Endodermal cell (in vitro differentiated cells): ENCODE data around the gene DHRS1. TPM values are rescaled to one million over a fixed set of nuclear protein-coding genes. Genes with fewer than 3 reads are reported as not detected.

Experiments used
- DNase-seq: peaks from one replicate; pipeline ENCODE4 v3.0.0-alpha.2; 2017
- H3K27ac ChIP-seq: 2 replicates; pipeline ENCODE4 v1.5.1; 2013; ENCODE audit warnings: mild to moderate bottlenecking, low read depth, low read length, moderate library complexity
- H3K27me3 ChIP-seq: 2 replicates; pipeline ENCODE4 v1.6.1; 2013; ENCODE audit warnings: mild to moderate bottlenecking, low read length, moderate library complexity; ENCODE audit not compliant: insufficient read depth, control insufficient read depth, poor library complexity, severe bottlenecking
- H3K36me3 ChIP-seq: 2 replicates; pipeline ENCODE4 v1.7.0; 2013; ENCODE audit warnings: mild to moderate bottlenecking, low read length, moderate library complexity; ENCODE audit not compliant: control insufficient read depth, insufficient read depth
- H3K4me1 ChIP-seq: one replicate; pipeline ENCODE4 v1.7.0; 2013; ENCODE audit warnings: low read length; ENCODE audit not compliant: control insufficient read depth, insufficient read depth
- H3K4me3 ChIP-seq: 2 replicates; pipeline ENCODE4 v1.5.1; 2013; ENCODE audit warnings: mild to moderate bottlenecking, low read length, moderate library complexity
- H3K9ac ChIP-seq: 2 replicates; pipeline ENCODE4 v1.6.1; 2013; ENCODE audit warnings: mild to moderate bottlenecking, low read length, moderate library complexity; ENCODE audit not compliant: poor library complexity, severe bottlenecking; ENCODE audit errors: extremely low read depth
- H3K9me3 ChIP-seq: 2 replicates; pipeline ENCODE4 v1.6.1; 2013; ENCODE audit warnings: mild to moderate bottlenecking, low read length, moderate library complexity; ENCODE audit not compliant: control insufficient read depth
- H3K27ac Mint-ChIP-seq: 2 replicates; pipeline ENCODE4 v1.8.0; 2020; ENCODE audit warnings: mixed read lengths
- H3K27me3 Mint-ChIP-seq: 2 replicates; pipeline ENCODE4 v1.8.0; 2021; ENCODE audit warnings: mild to moderate bottlenecking, mixed read lengths; ENCODE audit not compliant: insufficient read depth
- H3K36me3 Mint-ChIP-seq: 2 replicates; pipeline ENCODE4 v1.8.0; 2020; ENCODE audit warnings: low read depth, mixed read lengths
- H3K4me1 Mint-ChIP-seq: 2 replicates; pipeline ENCODE4 v1.8.0; 2020; ENCODE audit warnings: mixed read lengths
- H3K4me3 Mint-ChIP-seq: 2 replicates; pipeline ENCODE4 v1.8.0; 2020; ENCODE audit warnings: mild to moderate bottlenecking, moderate library complexity, mixed read lengths
- H3K9me3 Mint-ChIP-seq: 2 replicates; pipeline ENCODE4 v1.8.0; 2020; ENCODE audit warnings: mild to moderate bottlenecking, mixed read lengths
- CTCF ChIP-seq: fragments of 200-600 bp; sonication (generic); conservative IDR thresholded peaks from 2 replicates; pipeline ENCODE4 v1.5.0; 2021; ENCODE audit warnings: antibody characterized with exemption, mild to moderate bottlenecking
- WGBS, 2 experiments: methylation state at CpG; one replicate each; pipeline versions ENCODE4 v1.1.5 to v1.1.7; 2013; ENCODE audit warnings: missing lambda C conversion rate in 2 of 2, mixed read lengths in 1 of 2; ENCODE audit not compliant: insufficient coverage in 1 of 2, insufficient read length in 1 of 2; 5-methylcytosine and 5-hydroxymethylcytosine counted together
- total RNA-seq, 2 donors: library from RNA; stranded (reverse); fragmentation: NEBNext Ultra II Directional in 1 of 2; extraction: Animal tissue kit (Norgen Biotek cat#: 25700) in 1 of 2; gene quantifications; 2 replicates in 1 of 2; 3 replicates in 1 of 2; pipeline ENCODE4 v1.2.1, GENCODE V29; 2021

The DHRS1 gene
- total RNA-seq, 2 donors from 2014 or later: 21.2 to 22.5 TPM

- Histone ChIP-seq H3K27ac (no peak overlapping the region), H3K9ac (no peak overlapping the region), H3K36me3 (peaks cover 6% of the 10 kb centered on the region), H3K4me3 (no peak overlapping the region), H3K4me1 (no peaks in the 10 kb centered on the region), H3K9me3 (no peaks in the 10 kb centered on the region), H3K27me3 (no peaks in the 10 kb centered on the region)
- Mint-ChIP-seq H3K4me3 (no peak overlapping the region), H3K27me3 (peaks cover 43% of the 10 kb centered on the region), H3K4me1 (peaks cover 2% of the 10 kb centered on the region), H3K36me3 (peaks cover 5% of the 10 kb centered on the region), H3K27ac (no peak overlapping the region), H3K9me3 (no peaks in the 10 kb centered on the region)
- no peak for TF ChIP-seq CTCF
- 83 to 85% methylated on average over 1 to 2 of the region's 2 CpGs for WGBS, 2 experiments
- no peak for DNase-seq
Observed at GRCh38 chr14:24313913-24314312, 14.3 kb upstream of the DHRS1 start.

GRCh38 chr14:24312736-24313507, 13.3 kb upstream of the DHRS1 start:
- Histone ChIP-seq H3K9me3 (no peaks in the 10 kb centered on the region), H3K9ac (no peak overlapping the region), H3K4me1 (no peaks in the 10 kb centered on the region), H3K27ac (no peak overlapping the region), H3K36me3 (peaks cover 11% of the 10 kb centered on the region), H3K4me3 (no peak overlapping the region), H3K27me3 (no peaks in the 10 kb centered on the region)
- no peak for TF ChIP-seq CTCF
- 91% methylated on average over 7 to 9 of the region's 9 CpGs for WGBS, 2 experiments
- Mint-ChIP-seq H3K4me3 (no peak overlapping the region), H3K27ac (no peak overlapping the region), H3K27me3 (peaks cover 34% of the 10 kb centered on the region), H3K36me3 (peaks cover 8% of the 10 kb centered on the region), H3K9me3 (no peaks in the 10 kb centered on the region), H3K4me1 (peaks cover 5% of the 10 kb centered on the region)
- no peak for DNase-seq

GRCh38 chr14:24311837-24312615, 12.4 kb upstream of the DHRS1 start:
- H3K27ac ChIP-seq: no peak overlapping the region
- H3K4me1 Mint-ChIP-seq: peaks cover 10% of the 10 kb centered on the region
- no peak overlapping the region for H3K4me3 Mint-ChIP-seq
- no peak overlapping the region for H3K9ac ChIP-seq
- H3K27me3 Mint-ChIP-seq: peaks cover 25% of the 10 kb centered on the region
- no peak for DNase-seq
- 88 to 100% methylated on average over 1 of the region's 1 CpG for WGBS, 2 experiments
- H3K4me3 ChIP-seq: no peak overlapping the region
- no peak overlapping the region for H3K27ac Mint-ChIP-seq
- H3K4me1 ChIP-seq: no peaks in the 10 kb centered on the region
- H3K9me3 ChIP-seq: no peaks in the 10 kb centered on the region
- H3K36me3 Mint-ChIP-seq: peaks cover 11% of the 10 kb centered on the region
- H3K27me3 ChIP-seq: no peaks in the 10 kb centered on the region
- H3K9me3 Mint-ChIP-seq: no peaks in the 10 kb centered on the region
- H3K36me3 ChIP-seq: peaks cover 12% of the 10 kb centered on the region
- TF ChIP-seq CTCF: no peak
